Thyroid gland (tissue), 4 donors: ENCODE measurements around the gene LIN37.

Experiments
- POLR2A ChIP-seq, 2 donors: fragments of 450-650 bp; IDR thresholded peaks; one replicate each; pipeline ENCODE4 v1.6.1; 2017; ENCODE audit warnings: antibody characterized with exemption in 2 of 2, mild to moderate bottlenecking in 2 of 2, moderate library complexity in 1 of 2
- TF ChIP-seq, protein P1 (sequence below), 6 experiments: fragments of 200-600 bp in 3 of 6; fragments of 450-650 bp in 3 of 6; sonication (generic) in 3 of 6; IDR thresholded peaks; one replicate each; pipeline ENCODE4 v1.5.1; 2016 to 2019; ENCODE audit warnings: antibody characterized with exemption in 6 of 6, mild to moderate bottlenecking in 2 of 6, inconsistent platforms in 1 of 6, moderate library complexity in 1 of 6

DNA sequence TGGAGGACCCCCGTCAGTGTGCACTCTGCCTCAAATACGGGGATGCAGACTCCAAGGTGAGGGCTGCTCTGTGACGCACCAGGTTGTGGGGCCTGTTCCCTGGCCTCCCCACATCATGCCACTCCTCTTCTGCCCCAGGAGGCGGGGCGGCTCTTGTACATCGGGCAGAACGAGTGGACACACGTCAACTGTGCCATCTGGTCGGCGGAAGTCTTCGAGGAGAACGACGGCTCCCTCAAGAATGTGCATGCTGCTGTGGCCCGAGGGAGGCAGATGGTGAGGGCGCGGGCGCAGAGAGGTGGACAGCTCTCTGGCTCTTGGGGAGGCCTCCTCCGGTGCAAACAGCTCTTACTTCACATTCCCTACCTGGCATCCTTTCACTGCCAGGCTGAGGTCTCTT lies 19.4 kb upstream of the LIN37 start:
- TF ChIP-seq, protein P1, sequence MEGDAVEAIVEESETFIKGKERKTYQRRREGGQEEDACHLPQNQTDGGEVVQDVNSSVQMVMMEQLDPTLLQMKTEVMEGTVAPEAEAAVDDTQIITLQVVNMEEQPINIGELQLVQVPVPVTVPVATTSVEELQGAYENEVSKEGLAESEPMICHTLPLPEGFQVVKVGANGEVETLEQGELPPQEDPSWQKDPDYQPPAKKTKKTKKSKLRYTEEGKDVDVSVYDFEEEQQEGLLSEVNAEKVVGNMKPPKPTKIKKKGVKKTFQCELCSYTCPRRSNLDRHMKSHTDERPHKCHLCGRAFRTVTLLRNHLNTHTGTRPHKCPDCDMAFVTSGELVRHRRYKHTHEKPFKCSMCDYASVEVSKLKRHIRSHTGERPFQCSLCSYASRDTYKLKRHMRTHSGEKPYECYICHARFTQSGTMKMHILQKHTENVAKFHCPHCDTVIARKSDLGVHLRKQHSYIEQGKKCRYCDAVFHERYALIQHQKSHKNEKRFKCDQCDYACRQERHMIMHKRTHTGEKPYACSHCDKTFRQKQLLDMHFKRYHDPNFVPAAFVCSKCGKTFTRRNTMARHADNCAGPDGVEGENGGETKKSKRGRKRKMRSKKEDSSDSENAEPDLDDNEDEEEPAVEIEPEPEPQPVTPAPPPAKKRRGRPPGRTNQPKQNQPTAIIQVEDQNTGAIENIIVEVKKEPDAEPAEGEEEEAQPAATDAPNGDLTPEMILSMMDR (IDR thresholded peaks at IDR 0.05), result no peak
- no peak for TF ChIP-seq POLR2A (IDR thresholded peaks at IDR 0.05)
